ENCODE data around the gene TSSK6.

The TSSK6 gene

DNA sequence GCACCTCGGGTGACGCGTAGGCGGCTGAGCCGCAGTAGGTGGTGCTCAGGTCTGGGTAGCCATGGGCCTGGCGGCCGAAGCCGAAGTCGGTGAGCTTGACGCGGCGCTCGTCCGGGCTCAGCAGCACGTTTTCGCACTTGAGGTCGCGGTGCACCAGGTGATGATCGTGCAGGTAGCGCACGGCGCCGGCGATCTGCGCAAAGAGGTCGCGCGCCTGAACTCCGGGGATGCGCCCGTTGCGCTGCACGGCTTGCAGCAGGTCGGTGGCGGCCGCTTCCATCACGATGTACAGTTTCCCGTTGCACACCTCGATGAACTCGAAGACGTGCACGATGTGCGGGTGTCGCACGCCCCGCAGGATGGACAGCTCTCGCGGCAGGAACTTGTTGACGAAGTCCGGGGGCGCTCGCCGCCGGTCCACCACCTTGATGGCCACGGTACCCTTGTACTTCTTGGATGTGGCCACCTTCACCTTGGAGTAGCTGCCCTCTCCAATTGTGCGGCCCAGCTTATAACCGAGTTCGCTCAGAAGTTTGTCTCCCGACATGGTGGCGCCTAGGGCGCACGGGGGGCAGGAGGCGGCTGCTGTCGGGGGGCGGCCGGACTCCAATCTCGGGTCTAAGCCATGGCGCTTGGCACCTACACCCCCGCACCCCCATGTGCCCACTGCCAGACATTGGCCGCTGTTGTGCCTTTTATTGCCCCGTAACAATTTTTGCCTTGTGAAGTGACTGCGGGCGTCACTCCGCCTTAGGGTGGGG is at the start of gene TSSK6:
Gene TSSK6, minus strand, starts transcription at position 668 of the 761 bp plus-strand sequence. Its CDS starts 121 bp downstream, at position 547.
- no peak for DNase-seq (ENCODE audit: low read depth in 1 of 2, low spot score in 1 of 2)

DNA sequence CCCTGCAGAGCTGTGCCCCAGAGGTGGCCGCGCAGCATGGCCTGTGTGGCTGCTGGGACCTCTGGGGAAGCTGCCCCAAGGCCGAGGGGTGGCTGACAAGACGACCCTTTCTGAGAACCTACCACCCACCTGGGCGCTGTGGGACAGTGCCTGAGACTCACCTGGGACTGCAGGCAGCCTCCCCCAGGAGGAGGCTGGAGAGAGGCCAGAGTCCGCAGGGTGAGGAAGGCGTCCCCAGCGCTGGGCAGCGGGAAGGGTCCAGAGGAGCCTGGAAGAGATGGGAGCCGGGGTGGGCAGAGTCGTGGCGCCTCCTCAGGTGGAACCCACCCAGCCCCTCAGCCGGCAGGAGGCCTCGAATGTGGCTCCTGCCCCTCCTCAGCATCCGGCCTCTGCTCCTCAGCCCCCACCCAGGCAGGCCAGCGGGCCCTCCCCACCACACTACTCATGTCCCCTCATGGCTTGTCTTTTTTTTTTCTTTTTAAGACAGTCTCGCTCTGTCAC is 48.0 kb upstream of the TSSK6 start:
- no peak for DNase-seq (ENCODE audit: low read depth in 1 of 2, low spot score in 1 of 2)

DNA sequence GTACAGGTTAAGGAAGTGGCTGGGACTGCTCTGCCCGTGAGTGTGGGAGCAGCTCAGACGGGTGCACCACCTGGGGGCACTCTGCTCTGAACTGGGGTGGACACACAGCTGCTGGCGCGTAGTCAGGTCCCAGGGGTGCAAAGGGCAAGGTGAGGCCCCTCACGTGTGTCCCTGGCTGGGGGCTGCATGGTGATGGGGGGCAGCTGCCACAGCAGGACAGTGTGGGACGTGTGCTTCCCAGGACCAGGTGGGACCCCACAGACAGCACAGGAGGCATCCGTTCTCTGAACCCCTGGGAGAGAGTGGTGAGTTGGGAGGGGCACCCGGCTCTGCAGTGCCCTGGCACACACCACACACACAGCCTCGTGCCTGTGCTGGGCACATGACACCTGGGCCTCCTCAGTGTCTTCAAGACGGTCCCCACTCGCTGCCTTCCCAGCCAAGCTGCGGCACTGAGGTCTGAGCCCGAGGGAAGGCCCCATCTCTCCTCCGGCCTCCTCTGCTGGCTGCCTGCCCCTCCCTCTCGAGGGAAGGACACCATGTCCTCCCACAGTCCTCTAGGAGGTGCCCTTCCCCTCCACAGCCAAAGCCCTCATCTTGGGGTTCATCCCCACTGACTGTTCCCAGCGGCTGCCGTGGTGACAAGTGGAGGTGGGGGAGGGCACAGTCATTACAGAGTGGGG is 47.5 kb upstream of the TSSK6 start:
- DNase-seq (ENCODE audit: low read depth in 1 of 2, low spot score in 1 of 2), result no peak

DNA sequence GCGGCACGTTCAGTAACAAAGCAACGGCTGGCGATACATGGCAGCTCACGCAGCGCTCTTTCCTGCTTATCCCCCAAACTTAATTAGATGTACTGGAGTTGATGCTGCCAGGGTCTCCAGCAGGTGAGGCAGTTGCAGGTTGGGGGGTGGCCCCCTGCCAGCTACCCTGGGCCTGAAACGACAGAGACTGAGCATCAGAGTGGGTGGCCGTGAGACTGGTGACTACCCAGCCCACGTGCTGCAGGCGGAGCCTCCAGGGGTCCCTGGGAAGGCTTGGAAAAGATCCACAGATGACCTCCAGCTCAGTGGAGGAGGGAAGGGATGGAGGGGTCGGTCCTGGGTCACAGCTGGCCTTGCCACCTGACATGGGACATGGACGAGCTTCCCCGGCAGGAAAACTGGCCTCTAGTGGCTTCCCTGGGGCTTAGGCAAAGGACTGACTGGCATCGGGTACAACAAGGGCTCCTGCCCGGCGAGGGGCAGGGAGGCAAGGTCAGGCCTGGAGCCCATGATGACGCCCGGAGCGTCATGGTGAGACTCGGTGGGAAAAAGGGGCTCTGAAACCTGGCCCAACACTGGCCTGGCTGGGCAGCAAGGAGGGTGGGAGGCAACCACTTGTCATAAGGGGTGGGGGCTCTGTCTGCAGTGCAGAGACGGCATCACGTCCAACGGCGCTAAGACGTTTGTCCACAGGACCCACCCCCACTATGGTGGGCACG is 46.8 kb upstream of the TSSK6 start:
- no peak for DNase-seq (ENCODE audit: low read depth in 1 of 2, low spot score in 1 of 2)

DNA sequence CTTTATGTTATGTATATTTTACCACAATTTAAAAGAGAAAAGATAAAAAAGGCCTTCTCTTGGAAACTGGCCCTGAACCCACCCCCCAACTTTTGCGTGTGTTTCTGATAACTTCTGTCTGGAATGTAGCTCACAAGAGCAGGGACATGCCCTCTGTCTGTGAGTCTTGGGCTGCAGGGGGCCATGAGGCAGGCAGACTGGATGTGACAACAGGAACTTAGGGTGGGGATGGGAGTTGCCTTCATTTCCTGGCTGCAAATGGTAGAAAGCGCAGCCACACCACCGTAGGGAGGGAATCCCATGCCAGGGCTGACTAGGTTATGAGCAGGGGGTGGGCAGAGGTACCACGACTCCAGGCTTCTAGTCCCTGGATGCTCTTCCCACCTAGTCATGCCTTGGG is 44.6 kb upstream of the TSSK6 start:
- no peak for DNase-seq (ENCODE audit: low read depth in 1 of 2, low spot score in 1 of 2)

DNA sequence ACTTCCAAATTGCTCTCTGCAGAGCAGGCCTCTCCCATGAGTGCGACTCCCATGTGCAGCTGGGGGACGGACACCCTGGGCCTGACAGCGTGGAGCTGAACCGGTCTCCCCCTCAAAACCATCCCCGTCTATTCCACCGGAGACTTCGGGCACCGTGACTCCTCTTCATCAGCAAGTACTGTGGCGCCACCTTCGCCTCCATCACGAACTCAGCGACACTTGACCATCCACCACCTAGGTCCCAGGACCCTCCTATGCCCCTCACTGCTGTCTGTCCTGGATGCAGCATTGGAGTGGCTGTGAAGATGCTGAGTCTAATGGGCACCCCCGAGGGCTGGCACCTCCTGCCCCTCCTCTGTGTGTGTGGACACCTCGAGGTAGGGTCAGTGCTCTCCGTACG is 43.3 kb upstream of the TSSK6 start:
- DNase-seq (ENCODE audit: low read depth in 1 of 2, low spot score in 1 of 2), result no peak

DNA sequence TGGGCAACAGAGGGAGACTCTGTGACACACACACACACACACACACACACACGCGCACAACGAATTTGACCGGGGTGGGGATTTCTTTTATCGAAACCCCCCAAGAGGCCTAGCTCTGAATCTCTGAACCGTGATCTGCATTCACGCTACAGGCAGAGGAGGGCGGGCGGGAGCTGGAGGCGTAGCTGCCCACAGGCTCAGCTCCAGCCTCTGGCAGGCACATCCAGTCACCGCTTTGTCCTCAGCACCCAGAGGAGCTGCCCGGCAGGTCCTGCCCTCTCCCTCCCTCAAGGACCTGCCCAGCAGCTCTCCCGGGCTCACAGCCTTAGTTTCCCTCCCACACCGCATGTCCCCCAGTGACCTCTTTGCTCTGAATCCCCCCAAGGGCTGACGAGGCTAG is 42.7 kb upstream of the TSSK6 start:
- no peak for DNase-seq (ENCODE audit: low read depth in 1 of 2, low spot score in 1 of 2)

DNA sequence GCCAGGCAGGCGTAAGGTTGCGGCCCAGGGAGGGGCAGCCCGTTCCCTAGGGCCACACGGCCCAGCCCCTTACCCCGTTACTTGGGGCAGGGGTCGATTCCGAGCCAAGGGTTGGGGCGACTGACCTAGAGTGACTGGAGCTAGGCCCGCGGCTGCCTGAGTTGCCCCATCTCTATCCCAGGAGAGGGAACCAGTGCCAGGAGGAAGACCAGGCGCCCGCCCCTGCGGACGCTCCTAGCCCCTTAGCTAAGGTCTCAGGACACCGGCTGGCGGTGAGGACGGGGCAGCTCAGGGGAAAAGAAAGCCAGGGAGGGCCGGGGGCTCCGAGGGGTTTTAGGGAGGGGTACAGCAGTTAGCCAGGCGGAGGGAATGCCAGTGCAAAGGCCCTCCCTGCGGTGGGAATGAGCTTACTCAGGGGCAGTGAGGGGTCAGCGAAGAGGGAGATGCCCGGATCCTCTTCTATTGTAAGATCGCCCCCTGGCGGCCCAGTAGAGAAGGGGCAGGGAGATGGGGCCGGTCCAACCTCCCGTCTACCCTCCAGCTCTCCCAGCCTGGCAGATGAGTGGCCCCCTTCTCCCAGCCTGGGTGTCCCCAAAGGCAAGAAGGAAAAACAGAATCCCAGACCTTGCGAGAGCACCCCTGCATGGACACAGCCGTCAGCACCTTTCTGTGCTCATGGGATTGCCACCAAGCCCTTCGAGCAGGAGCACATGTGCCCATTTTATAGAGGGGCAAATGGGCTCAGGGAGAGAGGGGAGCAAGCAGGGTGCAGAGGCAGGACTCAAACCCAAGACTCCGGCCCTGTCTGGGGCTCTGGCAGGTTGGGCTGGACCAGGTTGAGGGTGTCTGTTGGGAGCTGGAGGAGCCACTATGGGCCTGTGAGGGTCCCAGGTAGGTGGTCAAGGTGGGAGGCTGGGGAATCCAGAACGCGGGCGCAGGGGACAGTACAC is 39.0 kb upstream of the TSSK6 start:
- peak; percentile 49 to 50 for DNase-seq (ENCODE audit: low read depth in 1 of 2, low spot score in 1 of 2)

DNA sequence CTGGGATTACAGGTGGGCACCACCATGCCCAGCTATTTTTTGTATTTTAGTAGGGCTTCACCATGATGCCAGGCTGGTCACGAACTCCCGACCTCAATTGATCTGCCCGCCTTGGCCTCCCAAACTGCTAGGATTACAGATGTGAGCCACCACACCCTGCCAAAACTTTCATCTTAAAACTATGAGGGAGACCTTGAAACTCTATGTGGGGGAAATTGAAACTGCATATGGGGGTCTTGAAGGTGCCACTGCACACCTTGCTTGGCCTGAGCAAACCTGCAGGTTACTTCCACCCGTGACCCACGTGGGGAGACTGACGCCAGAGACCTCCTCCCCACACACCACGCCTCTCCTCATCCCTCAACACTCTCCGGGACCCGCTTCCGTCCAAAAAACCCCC is 38.3 kb upstream of the TSSK6 start:
- DNase-seq (ENCODE audit: low read depth in 1 of 2, low spot score in 1 of 2), result no peak

DNA sequence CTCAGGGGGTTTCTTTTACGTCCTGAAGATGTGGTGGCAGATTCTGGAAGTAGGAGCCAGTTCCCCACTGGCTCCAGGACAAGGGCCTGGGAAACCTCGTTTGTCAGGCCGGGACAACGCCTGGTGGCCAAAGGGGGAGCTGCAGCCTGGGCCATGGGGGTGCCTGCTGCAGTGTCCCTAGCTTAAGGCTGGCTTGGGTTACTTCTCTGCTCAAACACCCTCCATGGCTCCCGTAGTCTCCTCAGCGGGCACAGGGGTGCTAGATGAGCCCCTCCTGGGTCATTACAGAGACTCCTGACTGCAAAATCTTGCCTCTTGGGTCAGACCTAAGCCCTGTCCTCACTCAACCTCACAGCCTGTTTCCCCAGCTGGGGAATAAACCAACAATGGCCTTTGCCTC is 37.5 kb upstream of the TSSK6 start:
- DNase-seq (ENCODE audit: low read depth in 1 of 2, low spot score in 1 of 2), result no peak

DNA sequence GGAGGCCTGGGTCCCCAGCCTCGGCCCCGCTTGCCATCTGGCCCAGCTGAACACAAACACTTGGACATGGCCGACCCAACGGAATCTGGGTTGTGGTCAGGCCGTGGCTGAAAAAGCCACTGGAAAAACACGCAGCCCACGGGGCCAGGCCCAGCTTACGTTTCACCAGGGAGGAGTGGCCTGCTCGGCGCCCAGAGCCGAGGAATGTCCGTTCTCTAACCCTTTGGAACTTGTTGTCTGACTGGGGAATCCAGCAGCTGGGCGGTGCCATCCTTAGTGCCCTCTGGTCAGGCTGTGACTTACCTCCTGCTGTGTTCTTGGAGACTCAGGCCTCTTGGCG is 36.5 kb upstream of the TSSK6 start:
- no peak for DNase-seq (ENCODE audit: low read depth in 1 of 2, low spot score in 1 of 2)

DNA sequence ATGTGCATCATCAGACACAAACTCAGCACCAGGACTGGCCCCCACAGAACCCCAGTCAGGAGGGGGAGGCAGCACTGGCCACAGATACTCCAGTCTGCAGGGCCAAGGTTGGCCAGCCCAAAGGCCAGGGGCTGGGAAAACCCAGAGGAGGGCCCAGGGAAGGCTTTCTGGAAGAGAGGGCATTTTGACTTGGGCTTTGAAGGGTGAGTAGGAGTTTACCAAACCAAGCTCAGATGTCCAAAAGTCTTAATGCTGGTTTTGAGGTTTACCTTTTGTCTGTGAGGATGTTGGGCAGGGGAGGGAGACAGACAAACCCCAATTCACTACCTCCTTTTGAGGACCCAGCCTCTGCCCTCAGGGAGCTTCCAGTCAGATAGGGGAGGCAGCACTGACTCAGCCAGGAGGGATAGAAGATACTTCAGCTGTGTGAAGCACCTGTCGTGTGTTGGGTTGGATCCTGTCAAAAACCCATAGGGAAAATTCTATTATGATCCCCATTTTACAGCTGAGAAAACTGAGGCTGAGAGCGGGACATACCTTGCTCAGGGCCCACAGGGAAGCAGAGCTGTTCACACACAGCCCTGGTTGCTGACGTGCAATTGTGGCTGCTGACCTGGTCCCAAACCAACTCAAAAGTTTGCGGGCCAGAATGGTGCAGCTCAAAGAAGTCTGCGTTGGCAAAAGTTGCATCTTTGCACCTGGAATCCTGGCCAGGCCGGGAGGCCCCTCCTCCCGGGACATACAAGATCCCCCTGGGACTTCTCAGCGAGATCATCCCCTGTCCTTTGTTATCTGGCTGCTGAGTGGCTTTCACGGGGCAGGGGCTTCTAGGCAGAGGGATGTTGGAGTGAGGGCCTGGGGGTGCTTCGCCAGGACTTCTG is 35.9 kb upstream of the TSSK6 start:
- DNase-seq (ENCODE audit: low read depth in 1 of 2, low spot score in 1 of 2), result no peak

DNA sequence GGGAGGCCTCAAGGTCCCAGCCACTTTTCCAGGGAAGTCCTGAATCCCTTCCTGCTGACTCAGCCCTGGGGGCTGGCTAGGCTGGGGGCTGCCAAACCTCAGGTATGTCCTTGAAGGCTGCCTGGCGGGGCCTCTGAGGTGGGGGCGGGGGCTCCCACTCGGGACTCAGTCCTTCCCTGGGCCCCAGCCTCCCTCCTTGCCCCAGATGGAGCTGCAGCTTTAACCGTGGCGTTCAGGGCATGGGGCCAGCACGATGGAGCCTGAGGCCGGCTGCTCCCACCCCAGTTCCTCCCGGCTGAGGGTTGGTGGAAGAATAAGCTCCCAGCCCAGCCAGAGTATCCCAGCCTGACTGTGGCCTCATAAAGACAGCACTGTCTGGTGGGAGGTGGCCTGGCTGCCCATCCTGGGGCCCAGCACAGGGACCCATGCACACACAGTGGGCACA is 35.2 kb upstream of the TSSK6 start:
- no peak for DNase-seq (ENCODE audit: low read depth in 1 of 2, low spot score in 1 of 2)

DNA sequence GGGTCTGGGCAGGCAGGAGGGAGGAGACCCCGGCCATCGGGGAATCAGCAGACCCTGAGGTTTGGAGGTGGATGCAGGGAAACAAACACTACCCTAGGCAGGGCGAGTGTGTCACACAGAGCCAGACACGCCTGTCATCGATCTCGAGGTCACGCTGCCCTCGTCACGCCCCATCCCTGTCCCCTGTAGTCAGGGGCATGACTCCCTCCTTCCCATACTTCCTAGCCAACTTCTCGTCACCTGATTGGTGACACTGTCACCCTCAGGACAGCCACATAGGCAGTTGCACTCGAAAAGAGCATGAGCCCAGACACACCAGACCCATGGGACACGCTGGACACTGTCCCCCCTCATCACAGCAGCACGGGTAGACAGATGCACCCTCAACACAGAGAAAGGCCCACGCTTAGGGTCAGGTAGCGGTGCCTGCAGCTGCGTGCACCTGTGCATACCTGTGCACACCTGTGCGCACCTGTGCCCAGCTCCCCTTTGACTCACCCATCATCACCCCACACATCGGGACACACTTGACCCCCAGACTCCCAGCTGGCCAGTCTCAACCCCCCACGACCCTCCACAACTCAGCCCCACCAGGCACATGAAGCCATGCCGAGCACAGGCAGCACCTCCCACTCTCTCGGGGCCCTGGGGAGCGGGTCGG is 34.6 kb upstream of the TSSK6 start:
- DNase-seq (ENCODE audit: low read depth in 1 of 2, low spot score in 1 of 2), result no peak

DNA sequence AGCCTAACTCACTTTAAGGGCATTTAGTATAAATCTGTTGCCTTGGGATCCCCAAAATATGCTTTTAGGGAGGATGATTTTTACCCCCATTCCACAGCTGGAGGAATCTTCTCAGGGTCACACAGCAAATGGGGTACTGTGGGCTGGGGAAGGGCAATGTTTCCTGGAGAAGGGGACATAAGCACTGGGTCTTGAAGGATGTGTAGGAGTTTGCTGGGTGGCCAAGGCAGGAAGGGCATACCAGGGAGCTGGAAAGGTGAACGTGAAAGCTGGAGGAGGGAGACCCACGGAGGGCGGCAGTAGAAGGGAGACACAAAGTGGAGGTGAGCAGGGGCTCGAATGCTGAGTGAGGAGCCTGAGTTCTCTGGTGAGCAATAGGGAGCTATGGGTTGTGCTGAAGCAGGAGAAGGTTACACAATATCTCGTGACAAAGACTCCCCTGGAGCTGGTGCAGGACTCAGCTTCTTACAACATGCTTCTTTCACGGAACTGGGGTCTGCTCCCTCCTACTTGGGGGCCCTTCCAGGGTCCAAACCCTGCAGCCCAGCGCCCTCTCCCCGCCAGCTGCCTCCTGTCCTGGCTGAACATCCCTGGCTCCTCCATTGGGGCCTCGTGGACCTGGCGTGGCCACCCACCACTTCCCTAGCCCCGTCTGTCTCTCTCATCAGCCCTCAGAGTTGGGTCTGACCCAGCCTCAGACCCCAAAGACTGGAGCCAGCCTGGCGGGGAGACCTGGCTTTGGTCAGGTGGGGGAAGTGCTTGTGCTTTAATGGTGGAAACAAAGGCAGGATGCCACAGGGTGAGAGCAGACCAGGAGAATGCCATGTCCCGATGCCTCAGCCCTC is 33.8 kb upstream of the TSSK6 start:
- no peak for DNase-seq (ENCODE audit: low read depth in 1 of 2, low spot score in 1 of 2)

DNA sequence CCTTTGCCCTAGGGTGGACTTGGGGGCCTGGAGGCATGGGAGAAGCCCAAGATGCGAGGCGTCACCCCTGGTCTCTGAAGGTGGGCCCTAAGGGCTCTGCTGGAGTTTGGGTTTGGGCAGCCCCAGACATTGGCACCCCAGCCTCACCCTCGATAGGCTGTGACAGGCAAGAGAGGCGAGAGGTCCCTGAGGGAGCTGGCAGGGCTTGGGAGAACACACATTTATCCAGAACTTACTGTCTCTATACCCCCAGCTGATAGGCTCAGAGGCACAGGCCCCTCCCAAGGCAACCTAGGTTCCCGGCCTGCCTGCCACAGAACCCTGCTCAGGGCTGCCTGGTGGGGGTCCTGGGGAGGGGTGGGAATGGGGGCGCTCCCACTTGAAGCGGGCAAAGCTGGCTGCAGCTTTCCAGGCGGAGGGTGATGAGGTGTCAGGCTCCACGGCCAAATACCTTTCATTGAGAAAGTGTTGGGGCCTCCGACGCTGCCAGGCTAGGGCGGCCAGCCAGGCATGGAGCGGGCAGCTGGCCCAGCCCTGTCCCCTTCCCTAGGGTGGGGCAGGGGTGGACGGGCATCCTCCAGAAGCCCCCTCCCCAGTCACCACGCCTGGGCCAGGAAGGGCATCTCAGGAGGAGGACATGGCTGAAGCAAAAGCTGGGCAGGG is 32.5 kb upstream of the TSSK6 start:
- DNase-seq (ENCODE audit: low read depth in 1 of 2, low spot score in 1 of 2), result no peak

DNA sequence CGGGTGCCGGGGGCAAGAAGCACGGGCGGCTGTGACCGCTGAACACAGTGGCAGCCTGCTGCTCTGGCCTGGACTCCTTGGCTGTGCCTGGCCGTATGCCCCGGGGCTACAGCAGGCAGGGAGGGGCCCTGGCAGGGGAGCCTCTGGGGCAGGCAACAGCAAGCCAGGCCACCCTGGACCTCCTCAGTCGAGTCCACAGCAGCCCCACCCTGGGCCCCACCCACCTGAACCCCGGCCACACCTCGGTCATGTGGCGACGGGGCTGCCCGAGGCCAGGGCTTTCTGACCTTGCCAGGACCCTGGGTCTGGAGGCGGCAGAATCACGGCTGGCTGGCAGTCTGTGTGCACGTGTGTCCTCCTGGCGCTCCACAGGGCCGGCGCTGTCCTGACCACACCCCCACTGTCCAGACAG is 31.4 kb upstream of the TSSK6 start:
- DNase-seq (ENCODE audit: low read depth in 1 of 2, low spot score in 1 of 2), result no peak

DNA sequence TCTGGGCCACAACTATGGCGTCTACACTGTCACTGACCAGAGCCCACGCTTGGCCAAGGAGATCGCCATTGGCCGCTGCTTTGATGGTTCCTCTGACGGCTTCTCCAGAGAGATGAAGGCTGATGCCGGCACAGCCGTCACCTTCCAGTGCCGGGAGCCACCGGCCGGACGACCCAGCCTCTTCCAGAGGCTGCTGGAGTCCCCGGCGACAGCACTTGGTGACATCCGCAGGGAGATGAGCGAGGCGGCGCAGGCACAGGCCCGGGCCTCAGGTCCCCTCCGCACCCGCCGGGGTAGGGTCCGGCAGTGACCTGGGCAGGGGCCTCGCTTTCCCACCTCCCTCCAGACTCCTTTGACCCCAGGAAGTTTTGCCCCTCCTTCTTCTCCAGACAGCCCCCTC is 30.4 kb upstream of the TSSK6 start:
- DNase-seq (ENCODE audit: low read depth in 1 of 2, low spot score in 1 of 2), result no peak

Data from activated T-helper 1 cell treated with anti-CD3 and anti-CD28 coated beads, Interleukin-2, amount 50 U/mL, for 16 hours (primary cell).